Activated CD4-positive, CD25-positive, alpha-beta regulatory T cell treated with anti-CD3 and anti-CD28 coated beads, Interleukin-2, amount 50 U/mL, for 16 hours (primary cell): ENCODE results near the gene EPB42.

Experiments used
- DNase-seq: peaks from one replicate; pipeline ENCODE4 v3.0.0-alpha.2; 2020; ENCODE audit warnings: low read depth, low spot score

The EPB42 gene

GRCh38 chr15:43220991-43221403, at the start of gene EPB42:
Gene EPB42 (minus strand): TSS chr15:43221018. CDS start chr15:43220825, 193 bp downstream.
- no peak for DNase-seq

- DNase-seq: no peak
Observed at GRCh38 chr15:43270113-43270665, 49.4 kb upstream of the EPB42 start.

GRCh38 chr15:43268111-43269105, 47.6 kb upstream of the EPB42 start:
- DNase-seq: no peak

- no peak for DNase-seq
Observed at GRCh38 chr15:43267439-43267838, 46.6 kb upstream of the EPB42 start.

- DNase-seq: no peak
Observed at GRCh38 chr15:43266834-43267233, 46.0 kb upstream of the EPB42 start, which contains the start of gene TGM5. Gene TGM5 (minus strand): TSS chr15:43266928. CDS start chr15:43266849, 79 bp downstream.

GRCh38 chr15:43266386-43266785, 45.6 kb upstream of the EPB42 start:
- no peak for DNase-seq

- no peak for DNase-seq
Observed at GRCh38 chr15:43260011-43260615, 39.3 kb upstream of the EPB42 start.

- DNase-seq: no peak
Observed at GRCh38 chr15:43258781-43259180, 38.0 kb upstream of the EPB42 start.

GRCh38 chr15:43256341-43256740, 35.5 kb upstream of the EPB42 start:
- DNase-seq: no peak

- DNase-seq: no peak
Observed at GRCh38 chr15:43255376-43255775, 34.6 kb upstream of the EPB42 start.

GRCh38 chr15:43253431-43254403, 32.9 kb upstream of the EPB42 start:
- no peak for DNase-seq

- DNase-seq: no peak
Observed at GRCh38 chr15:43251871-43252250, 31.0 kb upstream of the EPB42 start.

- DNase-seq: no peak
Observed at GRCh38 chr15:43251185-43251870, 30.5 kb upstream of the EPB42 start.

- no peak for DNase-seq
Observed at GRCh38 chr15:43250785-43251184, 30.0 kb upstream of the EPB42 start.

GRCh38 chr15:43249699-43250203, 28.9 kb upstream of the EPB42 start:
- no peak for DNase-seq

GRCh38 chr15:43249236-43249635, 28.4 kb upstream of the EPB42 start:
- DNase-seq: no peak

- DNase-seq: no peak
Observed at GRCh38 chr15:43246261-43246774, 25.5 kb upstream of the EPB42 start.

GRCh38 chr15:43244092-43244491, 23.3 kb upstream of the EPB42 start:
- no peak for DNase-seq

GRCh38 chr15:43243020-43243645, 22.3 kb upstream of the EPB42 start:
- no peak for DNase-seq

GRCh38 chr15:43242616-43243015, 21.8 kb upstream of the EPB42 start:
- DNase-seq: no peak
